Stimulated activated naive CD8-positive, alpha-beta T cell treated with anti-CD3 and anti-CD28 coated beads, Interleukin-15, Interleukin-2, amounts not matched to agents 100 ng/mL and 50 ng/mL, for 24 hours (primary cell): Measurements from ENCODE around the gene RNF168.
"Not testable (repeated sequence)": the region's sequence is repeated elsewhere in the genome, so short reads cannot be mapped to it uniquely, and the experiment has no call there.

Experiments
- H3K27ac Mint-ChIP-seq: one replicate; pipeline ENCODE4 v1.8.0; 2021; ENCODE audit warnings: mild to moderate bottlenecking, mixed read lengths
- H3K27me3 Mint-ChIP-seq: one replicate; pipeline ENCODE4 v1.8.0; 2021; ENCODE audit warnings: mixed read lengths
- H3K36me3 Mint-ChIP-seq: one replicate; pipeline ENCODE4 v1.8.0; 2021; ENCODE audit warnings: low read depth, mixed read lengths
- H3K4me1 Mint-ChIP-seq: one replicate; pipeline ENCODE4 v1.8.0; 2021; ENCODE audit warnings: low read depth, mixed read lengths
- H3K4me3 Mint-ChIP-seq: one replicate; pipeline ENCODE4 v1.8.0; 2021; ENCODE audit warnings: mild to moderate bottlenecking, mixed read lengths
- H3K9me3 Mint-ChIP-seq: one replicate; pipeline ENCODE4 v1.8.0; 2021; ENCODE audit warnings: mixed read lengths

RNF168 gene

GRCh38 chr3:196421668-196422067 lies 81.9 kb downstream of the RNF168 start:
- peaks cover 14% of the 10 kb centered on the region for H3K36me3 Mint-ChIP-seq
- H3K9me3 Mint-ChIP-seq, H3K27ac Mint-ChIP-seq, H3K27me3 Mint-ChIP-seq, H3K4me3 Mint-ChIP-seq: not testable (repeated sequence)
- peaks cover 58% of the 10 kb centered on the region for H3K4me1 Mint-ChIP-seq

DNA sequence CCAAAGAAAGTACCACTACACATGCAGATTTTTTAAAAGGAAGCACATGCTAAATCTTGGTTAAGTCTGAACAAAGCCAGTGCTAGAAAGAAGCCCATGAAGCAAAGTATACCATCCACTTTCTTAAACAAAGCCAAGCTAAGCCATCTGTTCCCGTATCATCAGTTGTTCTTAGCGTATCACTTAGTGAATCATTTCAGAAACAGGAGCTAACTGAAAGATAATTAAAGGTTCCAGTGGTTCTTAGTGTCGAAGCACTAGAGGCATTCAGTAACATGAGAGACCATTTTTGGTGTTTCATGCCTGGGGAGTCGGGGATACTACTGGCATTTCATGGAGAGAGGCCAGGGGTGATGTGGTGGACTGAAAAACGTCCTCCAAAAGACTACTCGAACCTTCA lies 84.2 kb downstream of the RNF168 start:
- peaks cover 71% of the 10 kb centered on the region for H3K4me1 Mint-ChIP-seq
- no peaks in the 10 kb centered on the region for H3K27me3 Mint-ChIP-seq
- peaks cover 14% of the 10 kb centered on the region for H3K36me3 Mint-ChIP-seq
- H3K4me3 Mint-ChIP-seq: no peak overlapping the region
- no peak overlapping the region for H3K27ac Mint-ChIP-seq
- H3K9me3 Mint-ChIP-seq: no peaks in the 10 kb centered on the region
